GM12878 (cell line): ENCODE results near the gene TRIM41. TPM values are rescaled to one million over a fixed set of nuclear protein-coding genes. Genes with fewer than 3 reads are reported as not detected.
A peak's percentile ranks its signal among the peaks of the same experiment; 100 is the strongest.

Experiments
- ATAC-seq: fragments of 200-7000 bp; cut with Tn5 transposase; 3 replicates; pipeline ENCODE4 v1.9.1; 2020; ENCODE audit warnings: mild to moderate bottlenecking, moderate library complexity
- BruUV-seq: library from RNA; stranded (reverse); fragments of 400-500 nt; replicated peaks from 2 replicates; lab custom pipeline; 2021; lab: Mats Ljungman, UMichigan
- CTCF ChIA-PET: fragments of 300-600 bp; sonication (Branson Sonifier 250); formaldehyde crosslinking; extraction: SDS; loops from one replicate; lab custom pipeline; 2021; ENCODE audit warnings: inconsistent platforms; lab: Yijun Ruan, JAX
- POLR2A ChIA-PET: fragments of 350-600 bp; formaldehyde crosslinking; extraction: SDS; loops from one replicate; lab custom pipeline; 2021; ENCODE audit warnings: inconsistent platforms; lab: Charles Lee
- RAD21 ChIA-PET: fragments of 300-600 bp; sonication (Branson Sonifier 250); formaldehyde crosslinking; loops from one replicate; lab custom pipeline; 2023; ENCODE audit warnings: antibody characterized with exemption; ENCODE audit not compliant: unreplicated experiment; lab: Charles Lee
- SMC1A ChIA-PET: fragments of 300-600 bp; sonication (Branson Sonifier 250); formaldehyde crosslinking; loops from one replicate; lab custom pipeline; 2023; ENCODE audit not compliant: unreplicated experiment, uncharacterized antibody; lab: Charles Lee
- DNase-seq: peaks from one replicate; pipeline ENCODE4 v3.0.0-alpha.2; 2011; ENCODE audit warnings: low read depth, low spot score
- FAIRE-seq: peaks from 3 replicates; lab custom pipeline; 2011; peaks lifted over from hg19 to GRCh38; lab: Jason Lieb, UNC
- H2AFZ ChIP-seq: 2 replicates; pipeline ENCODE4 v1.6.0; 2011; ENCODE audit warnings: low read depth, low read length, control low read depth; ENCODE audit not compliant: control insufficient read depth
- H3K27ac ChIP-seq: 2 replicates; pipeline ENCODE4 v1.5.1; 2011; ENCODE audit warnings: control low read depth; ENCODE audit not compliant: control insufficient read depth, insufficient read depth
- H3K27me3 ChIP-seq, 2 experiments: replicated peaks in 1 of 2; 2 replicates each; pipeline versions ENCODE4 v1.6.0 to v1.6.1; 2011; ENCODE audit warnings: low read length in 1 of 2; ENCODE audit not compliant: control insufficient read depth in 2 of 2, insufficient read depth in 2 of 2
- H3K36me3 ChIP-seq, 2 experiments: 2 replicates each; pipeline ENCODE4 v1.5.1; 2011; ENCODE audit warnings: low read length in 1 of 2; ENCODE audit not compliant: control insufficient read depth in 2 of 2, insufficient read depth in 2 of 2
- H3K4me1 ChIP-seq: 2 replicates; pipeline ENCODE4 v1.6.1; 2011; ENCODE audit warnings: mild to moderate bottlenecking, low read length, moderate library complexity, mixed read lengths; ENCODE audit not compliant: control insufficient read depth, insufficient read depth
- H3K4me2 ChIP-seq: 2 replicates; pipeline ENCODE4 v1.6.0; 2011; ENCODE audit warnings: control low read depth; ENCODE audit not compliant: control insufficient read depth, insufficient read depth
- H3K4me3 ChIP-seq: fragments of 200-600 bp; sonication (generic); 2 replicates; pipeline ENCODE4 v1.5.1; 2016
- H3K79me2 ChIP-seq: 2 replicates; pipeline ENCODE4 v1.6.0; 2011; ENCODE audit warnings: low read length; ENCODE audit not compliant: control insufficient read depth, insufficient read depth
- H3K9ac ChIP-seq: 2 replicates; pipeline ENCODE4 v1.8.0; 2011; ENCODE audit warnings: low read length, control low read depth, mixed read lengths; ENCODE audit not compliant: control insufficient read depth, insufficient read depth
- H3K9me3 ChIP-seq: replicated peaks from 3 replicates; pipeline ENCODE4 v1.5.1; 2011; ENCODE audit warnings: mild to moderate bottlenecking, low read length; ENCODE audit not compliant: control insufficient read depth, insufficient read depth
- H4K20me1 ChIP-seq: 2 replicates; pipeline ENCODE4 v1.6.0; 2011; ENCODE audit not compliant: control insufficient read depth, insufficient read depth
- ATF7 ChIP-seq: fragments of 450-650 bp; IDR thresholded peaks from 2 replicates; pipeline ENCODE4 v1.6.1; 2016; ENCODE audit warnings: low read depth, mild to moderate bottlenecking
- CHD4 ChIP-seq: fragments of 200-600 bp; sonication (generic); IDR thresholded peaks from 2 replicates; pipeline ENCODE4 v1.6.1; 2016; ENCODE audit warnings: mild to moderate bottlenecking
- E2F4 ChIP-seq: IDR thresholded peaks from 2 replicates; pipeline ENCODE4 v1.6.1; 2012; ENCODE audit warnings: low read depth, low read length, improper control_type of control experiment
- EED ChIP-seq: sonication (generic); IDR thresholded peaks from 2 replicates; pipeline ENCODE4 v1.6.1; 2016; ENCODE audit warnings: antibody characterized with exemption, low read depth
- EP300 ChIP-seq, 2 experiments: fragments of 150-350 bp in 1 of 2; IDR thresholded peaks; 2 replicates each; pipeline ENCODE4 v1.6.1; 2011 to 2012; ENCODE audit warnings: low read depth in 2 of 2, low read length in 2 of 2, borderline replicate concordance in 1 of 2, improper control_type of control experiment in 1 of 2, inconsistent platforms in 1 of 2; ENCODE audit not compliant: control insufficient read depth in 1 of 2
- FOS ChIP-seq: IDR thresholded peaks from 3 replicates; pipeline ENCODE4 v1.6.1; 2011; ENCODE audit warnings: borderline replicate concordance; ENCODE audit not compliant: insufficient read length; ENCODE audit errors: extremely low read depth
- RAD51 ChIP-seq: fragments of 450-650 bp; IDR thresholded peaks from 2 replicates; pipeline ENCODE4 v1.6.1; 2016; ENCODE audit warnings: moderate library complexity, mild to moderate bottlenecking, inconsistent platforms
- RCOR1 ChIP-seq: conservative IDR thresholded peaks from 2 replicates; pipeline ENCODE4 v1.6.1; 2012; ENCODE audit warnings: low read depth, low read length, improper control_type of control experiment
- RELA ChIP-seq: fragments of 450-650 bp; IDR thresholded peaks from 2 replicates; pipeline ENCODE4 v1.8.0; 2014; ENCODE audit warnings: borderline replicate concordance; ENCODE audit not compliant: partially characterized antibody
- RFX5 ChIP-seq: IDR thresholded peaks from 2 replicates; pipeline ENCODE4 v1.6.1; 2011; ENCODE audit warnings: low read depth, low read length, improper control_type of control experiment
- SIX5 ChIP-seq: IDR thresholded peaks from 2 replicates; pipeline ENCODE4 v1.6.1; 2011; ENCODE audit warnings: mild to moderate bottlenecking, low read depth, low read length, moderate library complexity; ENCODE audit not compliant: severe bottlenecking
- SMAD1 ChIP-seq: fragments of 450-650 bp; IDR thresholded peaks from 2 replicates; pipeline ENCODE4 v1.6.1; 2018; ENCODE audit warnings: mild to moderate bottlenecking, low read depth; ENCODE audit not compliant: partially characterized antibody
- SMARCA5 ChIP-seq: fragments of 450-650 bp; IDR thresholded peaks from 2 replicates; pipeline ENCODE4 v1.6.1; 2017; ENCODE audit warnings: mild to moderate bottlenecking
- SP1 ChIP-seq: IDR thresholded peaks from one replicate; pipeline ENCODE4 v1.6.1; 2011; ENCODE audit warnings: low read depth, low read length
- TARDBP ChIP-seq: IDR thresholded peaks from 2 replicates; pipeline ENCODE4 v1.6.1; 2016; ENCODE audit warnings: borderline replicate concordance
- TCF12 ChIP-seq: IDR thresholded peaks from 2 replicates; pipeline ENCODE4 v1.6.1; 2011; ENCODE audit warnings: low read depth, mild to moderate bottlenecking, low read length
- ZNF217 ChIP-seq: fragments of 450-650 bp; IDR thresholded peaks from 2 replicates; pipeline ENCODE4 v1.6.1; 2017; ENCODE audit warnings: antibody characterized with exemption, mild to moderate bottlenecking
- WGBS: methylation state at CpG from one replicate; pipeline ENCODE4 v1.1.6; 2016; ENCODE audit warnings: low lambda C conversion rate; ENCODE audit not compliant: insufficient replicate concordance, insufficient coverage; ENCODE audit errors: missing lambda C conversion rate; 5-methylcytosine and 5-hydroxymethylcytosine counted together
- in situ Hi-C: fragments of 300-500 bp; cut with MboI; formaldehyde crosslinking; loops from 9 replicates; pipeline ENCODE4 v1.14.3; 2018; ENCODE audit warnings: mixed read lengths
- intact Hi-C: fragments of 100-400 bp; cut with micrococcal nuclease; formaldehyde crosslinking; loops from one replicate; pipeline ENCODE4 v1.14.2; 2022; ENCODE audit not compliant: unreplicated experiment
- polyA plus RNA-seq, 11 experiments: library from polyadenylated mRNA; depleted of rRNA in 4 of 11; unstranded in 6 of 11; stranded (reverse) in 5 of 11; fragments of >200 nt; fragmentation: Nextera tagmentation in 4 of 11; fragmentation: Illumina TruSeq in 1 of 11; extraction: Ambion mirVana in 4 of 11; extraction: Trizol in 1 of 11; gene quantifications; 1 replicate in 1 of 11; 2 replicates in 10 of 11; pipeline versions ENCODE4 v1.2.1 to v1.2.3, GENCODE V29; 2011 to 2016; ENCODE audit warnings: inconsistent platforms in 2 of 11, missing spikeins in 2 of 11, low read depth in 1 of 11
- total RNA-seq, 4 experiments: library from RNA; depleted of rRNA in 3 of 4; stranded (reverse); fragments of >200 nt in 3 of 4; fragmentation: Illumina TruSeq in 1 of 4; extraction: Trizol in 1 of 4; gene quantifications; 2 replicates each; pipeline versions ENCODE4 v1.2.1 to v1.2.3, GENCODE V29; 2013 to 2021

TRIM41 gene
- total and polyA plus RNA-seq, 10 of the 15 experiments (the other 5 are each of a cell fraction or from before 2014, with no cell fraction given): 1.0 to 28.9 (median 10.6) TPM

- TF ChIP-seq EP300 (IDR thresholded peaks at IDR 0.05; ENCODE audit: borderline replicate concordance in 1 of 2, control insufficient read depth in 1 of 2, low read depth in 2 of 2, low read length in 2 of 2) (no peak), RELA (no peak), E2F4 (no peak), SIX5 (no peak), RAD51 (no peak), TARDBP (no peak)
Observed at GRCh38 chr5:181200816-181201215, 22.3 kb upstream of the TRIM41 start (continued).

- intact Hi-C loops (no loop called here), in situ Hi-C loops (no loop called here)
- FAIRE-seq (no peak), DNase-seq (no peak), ATAC-seq (no peak)
- H3K27ac ChIP-seq: no peak overlapping the region
- TF ChIP-seq EED (no peak), SMAD1 (no peak), SP1 (no peak), ZNF217 (no peak), RFX5 (no peak), FOS (no peak), ATF7 (no peak), TCF12 (no peak), E2F4 (no peak), CHD4 (no peak), SMARCA5 (no peak), RCOR1 (no peak)
- H3K4me2 ChIP-seq: no peak overlapping the region
- no peaks in the 10 kb centered on the region for H3K79me2 ChIP-seq
- H3K27me3 ChIP-seq: peaks cover 4 to 8% of the 10 kb centered on the region in 2 experiments; a peak in 3 of 4 replicates
- SMC1A ChIA-PET: interaction anchor here (1.9 to 6.5 kb wide), 2 partner anchors 10 to 19 kb away, joined by 4 to 32 read pairs; no protein-coding TSS in a partner anchor
- POLR2A ChIA-PET: interaction anchor here (2.9 kb wide), 1 partner anchor 11 kb away, joined by 16 read pairs; no protein-coding TSS in a partner anchor
- no TSS peak for BruUV-seq
- RAD21 ChIA-PET: no interaction called here
- H3K36me3 ChIP-seq: no peaks in the 10 kb centered on the region
- no peaks in the 10 kb centered on the region for H4K20me1 ChIP-seq
- H3K9ac ChIP-seq: no peak overlapping the region
- CTCF ChIA-PET: interaction anchor here (2.6 to 8.2 kb wide), 2 partner anchors 12 to 18 kb away, joined by 7 to 96 read pairs; no protein-coding TSS in a partner anchor
- H3K9me3 ChIP-seq: no peaks in the 10 kb centered on the region
- 67% methylated on average over 11 of the region's 11 CpGs for WGBS
- peaks cover 29% of the 10 kb centered on the region for H3K4me1 ChIP-seq
- peak overlapping the region; percentile 70; the same call in 1 of the 2 replicates for H3K4me3 ChIP-seq
- no peak overlapping the region for H2AFZ ChIP-seq
Observed at GRCh38 chr5:181203093-181203711, 19.9 kb upstream of the TRIM41 start.
